HG02763 (cell line): ENCODE data around the gene METRNL.

Source experiments
- ATAC-seq: cut with Tn5 transposase; IDR thresholded peaks from one replicate; pipeline ENCODE4 v1.9.1; 2021; ENCODE audit warnings: mild to moderate bottlenecking, moderate library complexity; ENCODE audit not compliant: unreplicated experiment

METRNL gene

GRCh38 chr17:83078378-83079351 is 744 bp upstream of the METRNL start:
- ATAC-seq, result no peak

- peak; percentile 8 for ATAC-seq
These were observed 563 bp downstream of the METRNL start for GRCh38 chr17:83079766-83080578.

GRCh38 chr17:83080579-83080857 is 1.1 kb downstream of the METRNL start:
- no peak for ATAC-seq

- ATAC-seq, result no peak
These were observed 1.7 kb downstream of the METRNL start for GRCh38 chr17:83080858-83081683.

- ATAC-seq, result no peak
These were observed 2.3 kb downstream of the METRNL start for GRCh38 chr17:83081684-83082201.

- ATAC-seq, result no peak
These were observed 3.0 kb downstream of the METRNL start for GRCh38 chr17:83082424-83082823.

- no peak for ATAC-seq
These were observed 3.5 kb downstream of the METRNL start for GRCh38 chr17:83082909-83083367.

GRCh38 chr17:83083368-83084201 is 4.2 kb downstream of the METRNL start:
- no peak for ATAC-seq

GRCh38 chr17:83084214-83084613 is 4.8 kb downstream of the METRNL start:
- no peak for ATAC-seq

GRCh38 chr17:83084621-83085056 is 5.2 kb downstream of the METRNL start:
- no peak for ATAC-seq

- no peak for ATAC-seq
These were observed 5.7 kb downstream of the METRNL start for GRCh38 chr17:83085103-83085502.

GRCh38 chr17:83085526-83086198 is 6.3 kb downstream of the METRNL start:
- ATAC-seq, result no peak

GRCh38 chr17:83086199-83086880 is 6.9 kb downstream of the METRNL start:
- no peak for ATAC-seq

GRCh38 chr17:83086907-83087787 is 7.7 kb downstream of the METRNL start:
- ATAC-seq, result no peak

GRCh38 chr17:83087788-83088360 is 8.5 kb downstream of the METRNL start:
- ATAC-seq, result no peak

- no peak for ATAC-seq
These were observed 9.0 kb downstream of the METRNL start for GRCh38 chr17:83088451-83088850.

- ATAC-seq, result no peak
These were observed 9.5 kb downstream of the METRNL start for GRCh38 chr17:83088909-83089308.
